Measurements from ENCODE around the gene PIGN.

The PIGN gene

DNA sequence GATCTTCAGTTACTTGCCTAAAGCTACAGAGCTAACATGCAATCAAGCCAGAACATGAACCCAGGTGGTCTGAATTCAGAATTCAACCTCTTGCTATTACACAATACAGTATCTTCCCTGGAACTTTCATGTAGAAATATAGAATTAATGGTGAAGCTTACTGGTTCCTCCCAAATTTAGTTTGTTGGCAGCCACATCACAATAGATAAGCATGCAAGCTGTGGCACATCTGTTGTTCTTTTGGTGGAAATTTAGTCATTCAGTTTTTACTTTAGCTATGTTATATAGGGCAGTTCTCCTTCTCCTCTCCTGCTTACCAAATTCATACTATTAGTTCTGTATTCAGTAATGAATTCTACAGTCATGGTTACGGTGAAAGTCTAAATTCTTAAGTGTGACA lies 193.0 kb downstream of the PIGN start:
- no peak for DNase-seq

GRCh38 chr18:61992923-61993322 lies 193.9 kb downstream of the PIGN start:
- DNase-seq: no peak

GRCh38 chr18:61992285-61992684 lies 194.6 kb downstream of the PIGN start:
- no peak for DNase-seq

GRCh38 chr18:61991836-61992235 lies 195.0 kb downstream of the PIGN start:
- no peak for DNase-seq

GRCh38 chr18:61991201-61991600 lies 195.7 kb downstream of the PIGN start:
- no peak for DNase-seq

Data from NCI-H2081 treated with DMSO at 0.1 percent for 48 hours (cell line).